Vagina (tissue), 2 donors: Measurements from ENCODE around the gene PCSK5.

Source experiments
- CTCF ChIP-seq, 3 experiments: fragments of 450-650 bp in 2 of 3; fragments of 200-600 bp in 1 of 3; sonication (generic) in 1 of 3; IDR thresholded peaks; one replicate each; pipeline ENCODE4 v1.5.1; 2017 to 2019; ENCODE audit warnings: antibody characterized with exemption in 3 of 3, mild to moderate bottlenecking in 2 of 3, moderate library complexity in 2 of 3
- POLR2AphosphoS5 ChIP-seq, 2 donors: sonication (generic); formaldehyde crosslinking; IDR thresholded peaks; one replicate each; pipeline ENCODE4 v1.9.0; 2017; ENCODE audit warnings: antibody characterized with exemption in 2 of 2, mild to moderate bottlenecking in 2 of 2, low read depth in 1 of 2; ENCODE audit not compliant: insufficient read depth in 1 of 2

- TF ChIP-seq CTCF (IDR thresholded peaks at IDR 0.05): no peak
- TF ChIP-seq POLR2AphosphoS5 (IDR thresholded peaks at IDR 0.05; ENCODE audit: insufficient read depth in 1 of 2, low read depth in 1 of 2): no peak
Measured at GRCh38 chr9:76374783-76375559, 484.5 kb downstream of the PCSK5 start.
